ENCODE measurements around the gene KLHL25.

KLHL25 gene

DNA sequence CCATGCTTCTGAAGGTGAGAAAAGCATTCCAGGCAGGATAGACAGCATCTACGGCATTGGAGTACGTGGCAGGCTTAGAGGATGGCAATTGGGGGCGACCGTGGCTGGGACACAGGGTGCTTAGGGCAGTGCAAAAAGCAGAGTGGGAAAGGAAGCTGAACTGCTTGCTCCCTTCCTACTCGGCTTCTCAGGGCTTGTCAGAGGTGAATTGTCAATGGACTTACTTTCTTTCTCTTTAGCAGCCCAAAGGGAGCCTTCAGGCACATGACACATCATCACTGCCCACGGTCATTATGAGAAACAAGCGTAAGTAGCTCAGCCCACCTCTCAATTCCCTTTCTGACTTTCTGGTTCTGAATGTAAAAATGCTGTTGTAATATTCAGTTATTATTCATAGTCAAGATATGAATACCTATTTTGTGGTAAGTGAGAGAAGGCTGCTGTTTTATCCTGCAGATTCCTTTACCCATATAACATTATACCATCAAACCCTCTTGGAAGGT, 84.3 kb downstream of the KLHL25 start:
- no peak for DNase-seq (ENCODE audit: low spot score)

Data from CD4-positive, alpha-beta T cell treated with Interleukin-6 at 100 ng/mL for 8 hours (primary cell).